Measurements from ENCODE around the gene SUN2.

Gene SUN2

GRCh38 chr22:38777087-38777671 is 21.4 kb upstream of the SUN2 start:
- DNase-seq (ENCODE audit: low read depth) = no peak

- DNase-seq (ENCODE audit: low read depth) = no peak
These were observed 20.3 kb upstream of the SUN2 start for GRCh38 chr22:38776086-38776485.

GRCh38 chr22:38775656-38776055 is 19.9 kb upstream of the SUN2 start:
- no peak for DNase-seq (ENCODE audit: low read depth)

GRCh38 chr22:38774496-38775166 is 18.8 kb upstream of the SUN2 start:
- no peak for DNase-seq (ENCODE audit: low read depth)

GRCh38 chr22:38773363-38773946 is 17.7 kb upstream of the SUN2 start:
- DNase-seq (ENCODE audit: low read depth) = no peak

GRCh38 chr22:38772623-38772873 is 16.8 kb upstream of the SUN2 start:
- no peak for DNase-seq (ENCODE audit: low read depth)

GRCh38 chr22:38770257-38770949 is 14.6 kb upstream of the SUN2 start:
- no peak for DNase-seq (ENCODE audit: low read depth)

GRCh38 chr22:38768036-38768435 is 12.2 kb upstream of the SUN2 start:
- DNase-seq (ENCODE audit: low read depth) = no peak

GRCh38 chr22:38767313-38767712 is 11.5 kb upstream of the SUN2 start:
- no peak for DNase-seq (ENCODE audit: low read depth)

- DNase-seq (ENCODE audit: low read depth) = no peak
These were observed 10.4 kb upstream of the SUN2 start for GRCh38 chr22:38766076-38766777.

- no peak for DNase-seq (ENCODE audit: low read depth)
These were observed 6.8 kb upstream of the SUN2 start for GRCh38 chr22:38762551-38762983.

GRCh38 chr22:38761202-38762162 is 5.7 kb upstream of the SUN2 start:
- no peak for DNase-seq (ENCODE audit: low read depth)

- no peak for DNase-seq (ENCODE audit: low read depth)
These were observed 4.8 kb upstream of the SUN2 start for GRCh38 chr22:38760477-38761201.

GRCh38 chr22:38759005-38759404 is 3.2 kb upstream of the SUN2 start:
- DNase-seq (ENCODE audit: low read depth) = no peak

- peak; percentile 46 for DNase-seq (ENCODE audit: low read depth)
These were observed 2.6 kb upstream of the SUN2 start for GRCh38 chr22:38758276-38758945.

GRCh38 chr22:38757464-38757757 is 1.6 kb upstream of the SUN2 start:
- no peak for DNase-seq (ENCODE audit: low read depth)

- DNase-seq (ENCODE audit: low read depth) = no peak
These were observed 1.1 kb upstream of the SUN2 start for GRCh38 chr22:38756711-38757463.

GRCh38 chr22:38755155-38755910 is 465 bp downstream of the SUN2 start:
- no peak for DNase-seq (ENCODE audit: low read depth)

- DNase-seq (ENCODE audit: low read depth) = no peak
These were observed 1.0 kb downstream of the SUN2 start for GRCh38 chr22:38754751-38755154.
